T47D (cell line): ENCODE data around the gene ZEB2.

ENCODE experiments used
- DNase-seq, 2 experiments: peaks; one replicate each; pipeline versions ENCODE4 v3.0.0 to v3.0.0-alpha.2; 2011 to 2012; ENCODE audit warnings: low read depth in 1 of 2, low spot score in 1 of 2
- JUND ChIP-seq: IDR thresholded peaks from 2 replicates; pipeline ENCODE4 v1.6.1; 2012; ENCODE audit warnings: low read depth
- in situ Hi-C: cut with HindIII; loops from 2 replicates; pipeline ENCODE4 v1.10.0; 2016; ENCODE audit warnings: low sequenced_read_pairs, low pct_unique_long_range_greater_than_20kb

ZEB2 gene

GRCh38 chr2:144453486-144454158, 66.3 kb downstream of the ZEB2 start:
- in situ Hi-C loops: no loop called here
- no peak for TF ChIP-seq JUND
- DNase-seq: no peak

DNA sequence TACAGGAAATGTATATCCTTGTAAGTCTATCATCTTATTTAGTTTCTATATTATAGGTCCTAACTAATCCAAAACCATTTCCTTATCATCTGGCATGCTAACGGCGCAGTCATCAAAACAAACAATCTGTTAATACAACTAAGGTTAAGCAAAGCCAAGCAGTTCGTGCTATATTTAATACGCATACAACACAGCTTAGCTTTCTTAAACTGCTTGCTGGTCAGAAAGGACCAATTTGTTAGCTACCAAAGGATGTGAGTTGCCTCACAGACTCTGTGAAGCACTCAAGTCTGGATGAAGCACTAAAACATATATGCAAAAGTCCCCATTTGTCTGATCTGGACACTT, 67.0 kb downstream of the ZEB2 start:
- DNase-seq: no peak
- TF ChIP-seq JUND: no peak
- in situ Hi-C loops: no loop called here

DNA sequence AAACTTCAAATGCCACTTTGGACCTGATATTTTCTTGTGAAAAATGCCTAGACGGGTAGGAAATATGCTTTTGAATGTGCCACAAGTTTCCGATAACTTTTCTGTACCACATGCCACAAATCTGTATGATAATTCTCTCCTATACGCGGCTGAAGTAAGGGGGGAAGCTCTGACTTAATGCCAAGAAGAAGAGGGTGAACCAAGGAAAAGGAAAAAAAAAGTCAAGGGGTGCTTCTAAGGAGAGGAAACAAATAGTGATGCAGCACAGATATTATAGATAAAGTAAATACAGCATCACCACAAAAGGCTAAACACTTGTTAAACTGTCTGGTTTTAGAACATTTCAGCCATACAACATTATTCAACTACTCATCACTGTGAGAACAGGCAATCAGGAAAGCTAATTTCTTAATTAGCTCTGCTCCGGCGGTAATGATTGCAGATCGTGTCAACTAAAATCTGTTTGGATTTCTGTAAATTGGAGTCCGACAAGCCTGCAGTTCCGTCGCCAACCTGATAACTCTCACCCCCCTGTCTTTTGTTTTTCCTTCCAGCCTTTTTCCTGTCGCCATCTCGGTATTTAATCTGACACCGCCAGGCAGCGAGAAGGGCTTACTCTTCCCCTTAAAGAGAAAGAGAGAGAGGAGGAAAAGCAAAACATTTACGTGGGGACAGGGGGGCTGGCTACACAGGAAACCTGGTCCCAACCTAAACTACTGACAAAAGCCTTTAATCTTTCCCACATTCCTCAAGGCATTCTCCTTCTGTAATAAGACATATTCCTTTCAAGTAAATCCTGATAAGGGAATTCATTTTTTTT, 67.5 kb downstream of the ZEB2 start:
- DNase-seq: peak in 1 of 2 experiments; percentile 4
- TF ChIP-seq JUND: no peak
- in situ Hi-C loops: no loop called here

- TF ChIP-seq JUND: no peak
- no peak for DNase-seq
- in situ Hi-C loops: no loop called here
These were observed 68.5 kb downstream of the ZEB2 start for GRCh38 chr2:144451443-144451842.

DNA sequence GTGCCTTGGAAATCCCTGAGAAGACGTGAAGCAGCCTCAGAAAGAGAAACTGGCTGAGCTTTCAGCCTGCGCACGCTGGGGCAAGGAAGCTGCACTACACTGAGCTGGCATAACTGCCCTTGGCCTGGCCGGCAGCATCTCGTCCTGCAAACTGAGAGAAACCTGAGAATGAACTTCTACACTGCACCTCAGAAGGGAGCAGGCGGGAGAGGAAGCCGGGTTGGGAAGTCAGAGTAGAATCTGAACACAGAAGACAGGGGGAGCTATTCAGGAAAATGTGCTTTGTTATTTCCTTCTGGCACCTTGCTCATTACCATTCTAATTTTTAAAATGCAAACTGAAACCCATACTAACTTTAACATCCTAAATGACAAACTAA, 70.9 kb downstream of the ZEB2 start:
- no peak for TF ChIP-seq JUND
- in situ Hi-C loops: no loop called here
- peak in 1 of 2 experiments; percentile 2 for DNase-seq

GRCh38 chr2:144448389-144449027, 71.4 kb downstream of the ZEB2 start:
- TF ChIP-seq JUND: no peak
- in situ Hi-C loops: no loop called here
- DNase-seq: no peak

DNA sequence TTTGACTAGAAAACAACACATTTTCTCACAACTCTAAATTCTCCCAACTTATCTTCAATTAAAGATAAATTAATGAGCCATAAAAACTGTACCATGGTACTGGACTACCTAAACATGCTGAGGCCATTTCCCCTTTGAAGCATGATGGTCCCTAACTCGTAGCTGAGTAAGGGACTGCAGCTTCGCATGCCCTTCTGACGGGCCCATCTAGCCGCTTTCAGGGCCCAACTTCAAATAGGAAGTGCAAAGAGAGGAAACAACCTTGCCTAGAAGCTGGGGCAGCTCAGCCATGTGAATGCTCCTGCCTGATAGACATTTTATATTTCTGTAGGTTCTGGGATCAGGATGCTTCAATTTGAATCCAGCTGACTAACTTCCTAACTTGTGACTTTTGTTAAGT, 72.4 kb downstream of the ZEB2 start:
- TF ChIP-seq JUND: no peak
- in situ Hi-C loops: no loop called here
- no peak for DNase-seq

DNA sequence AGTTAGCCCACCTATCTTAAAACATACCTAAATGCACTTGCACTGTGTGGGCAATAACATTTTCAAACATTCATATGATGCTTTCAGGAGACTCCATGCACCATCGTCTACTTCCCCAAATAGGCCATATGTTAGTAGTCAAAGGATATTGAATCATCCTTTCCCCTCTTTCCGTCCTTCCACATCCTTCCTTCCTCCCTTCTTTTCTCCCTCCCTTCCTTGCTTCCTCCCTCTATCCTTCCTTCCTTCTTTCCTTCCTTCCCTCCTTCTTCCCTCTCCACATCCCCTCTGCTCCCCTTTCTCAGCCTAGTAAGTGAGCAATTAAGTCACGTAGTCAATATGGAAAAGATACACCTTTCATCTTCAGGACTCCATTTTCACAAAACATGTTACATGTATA, 73.8 kb downstream of the ZEB2 start:
- no peak for TF ChIP-seq JUND
- DNase-seq: no peak
- in situ Hi-C loops: no loop called here

DNA sequence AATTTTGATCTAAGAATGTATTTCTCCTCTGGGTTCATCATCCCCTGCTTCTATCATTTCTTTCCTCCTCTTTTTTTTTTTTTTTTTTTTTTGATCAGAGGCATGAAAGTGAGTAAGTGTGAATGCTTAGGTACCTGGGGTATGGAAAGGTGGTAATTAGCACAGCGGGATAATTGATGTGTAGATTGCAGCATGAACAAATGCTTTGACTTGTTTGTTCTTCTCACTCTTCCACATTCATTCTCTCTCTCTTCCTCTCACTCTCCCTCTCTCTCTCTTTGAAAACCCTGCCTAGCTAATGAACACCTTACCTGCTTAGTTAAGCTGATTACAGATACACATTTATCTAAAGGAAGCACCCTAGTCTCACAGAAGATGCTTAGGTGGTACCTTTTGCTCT, 74.7 kb downstream of the ZEB2 start:
- in situ Hi-C loops: no loop called here
- no peak for DNase-seq
- TF ChIP-seq JUND: no peak

DNA sequence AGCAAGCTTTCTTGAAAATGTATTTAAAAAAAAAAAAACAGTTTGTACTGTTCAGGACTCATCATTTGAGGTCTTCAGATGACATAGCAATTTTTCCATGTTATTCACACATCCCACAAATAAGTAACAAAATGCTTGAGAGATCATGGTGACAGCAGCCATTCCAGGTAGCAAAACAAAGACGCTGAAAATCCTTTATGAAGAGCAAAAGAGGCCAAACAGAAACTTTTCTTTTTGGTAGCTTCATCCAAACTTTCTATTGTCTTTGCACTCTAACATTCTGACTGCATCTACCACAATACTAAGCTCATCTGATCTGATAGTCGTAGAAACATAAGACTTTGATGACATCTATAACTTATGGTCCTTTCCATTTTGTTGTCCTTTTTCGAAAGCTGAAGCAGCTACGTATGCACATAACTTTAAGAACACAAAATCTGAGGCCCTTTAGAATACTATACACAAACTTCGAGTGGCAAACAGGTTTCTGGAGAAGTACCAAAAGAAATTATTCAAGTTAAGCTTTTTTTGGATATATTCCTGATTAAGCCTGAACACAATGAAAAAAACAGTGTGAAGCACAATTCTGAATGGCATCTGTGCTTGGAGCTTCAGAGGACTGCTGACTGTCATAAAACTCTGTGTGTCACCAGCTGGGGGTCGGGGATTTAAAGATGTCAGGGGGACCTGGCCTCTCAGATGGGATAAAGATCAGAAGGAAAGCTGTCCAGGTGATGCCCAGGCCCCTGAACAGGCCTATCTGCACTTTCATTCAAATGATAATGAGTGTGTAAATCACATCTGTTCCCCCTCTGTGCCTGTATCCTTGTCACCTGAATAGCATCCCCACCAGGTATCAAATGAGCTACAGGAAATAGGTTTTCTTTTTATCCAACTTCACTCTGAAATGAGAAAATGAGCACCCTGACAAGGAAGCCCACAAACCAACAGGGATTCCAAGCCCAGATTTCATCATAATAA, 75.8 kb downstream of the ZEB2 start:
- TF ChIP-seq JUND: no peak
- in situ Hi-C loops: no loop called here
- DNase-seq: no peak

GRCh38 chr2:144441711-144442141, 78.2 kb downstream of the ZEB2 start:
- in situ Hi-C loops: no loop called here
- TF ChIP-seq JUND: no peak

GRCh38 chr2:144439993-144440392, 79.9 kb downstream of the ZEB2 start:
- TF ChIP-seq JUND: no peak
- no peak for DNase-seq

More at GRCh38 chr2:144441711-144442141, 78.2 kb downstream of the ZEB2 start:
- no peak for DNase-seq

More at GRCh38 chr2:144439993-144440392, 79.9 kb downstream of the ZEB2 start:
- in situ Hi-C loops: no loop called here
